GM23338 (cell line): ENCODE data around the gene CYP2D6. TPM values are rescaled to one million over a fixed set of nuclear protein-coding genes. Genes with fewer than 3 reads are reported as not detected.

Experiments
- ATAC-seq: fragments of 200-7000 bp; cut with Tn5 transposase; 3 replicates; pipeline ENCODE4 v1.9.1; 2020
- DNase-seq: peaks from one replicate; pipeline ENCODE4 v3.0.0-alpha.2; 2015; ENCODE audit warnings: low spot score
- H2AFZ ChIP-seq: fragments of 200-600 bp; sonication (generic); 2 replicates; pipeline ENCODE4 v1.8.0; 2016; ENCODE audit warnings: antibody characterized with exemption, mild to moderate bottlenecking, moderate library complexity
- H3F3A ChIP-seq: fragments of 200-600 bp; sonication (generic); replicated peaks from 2 replicates; pipeline ENCODE4 v1.8.0; 2017; ENCODE audit warnings: antibody characterized with exemption, mixed run types, low read depth
- H3K27ac ChIP-seq: fragments of 200-600 bp; sonication (generic); 2 replicates; pipeline ENCODE4 v1.6.1; 2016; ENCODE audit warnings: low read depth
- H3K27me3 ChIP-seq: fragments of 200-600 bp; sonication (generic); 2 replicates; pipeline ENCODE4 v1.8.0; 2016; ENCODE audit warnings: mild to moderate bottlenecking, mixed run types, moderate library complexity; ENCODE audit not compliant: insufficient read depth
- H3K36me3 ChIP-seq: fragments of 200-600 bp; sonication (generic); 2 replicates; pipeline ENCODE4 v1.8.0; 2016; ENCODE audit warnings: mild to moderate bottlenecking; ENCODE audit not compliant: insufficient read depth
- H3K4me1 ChIP-seq: fragments of 200-600 bp; sonication (generic); 2 replicates; pipeline ENCODE4 v1.8.0; 2016; ENCODE audit warnings: mild to moderate bottlenecking, moderate library complexity; ENCODE audit not compliant: insufficient read depth
- H3K4me2 ChIP-seq: fragments of 200-600 bp; sonication (generic); 2 replicates; pipeline ENCODE4 v1.7.1; 2017; ENCODE audit warnings: mixed run types
- H3K4me3 ChIP-seq: fragments of 200-600 bp; sonication (generic); 2 replicates; pipeline ENCODE4 v1.6.1; 2016; ENCODE audit warnings: mixed run types
- H3K79me2 ChIP-seq: fragments of 200-600 bp; sonication (generic); replicated peaks from 2 replicates; pipeline ENCODE4 v1.8.0; 2017; ENCODE audit warnings: mild to moderate bottlenecking; ENCODE audit not compliant: insufficient read depth
- H3K9me2 ChIP-seq: fragments of 200-600 bp; sonication (generic); 2 replicates; pipeline ENCODE4 v1.8.0; 2017; ENCODE audit not compliant: insufficient read depth
- H4K20me1 ChIP-seq: fragments of 200-600 bp; sonication (generic); replicated peaks from 2 replicates; pipeline ENCODE4 v1.8.0; 2017; ENCODE audit warnings: mild to moderate bottlenecking; ENCODE audit not compliant: insufficient read depth
- H3K27ac Mint-ChIP-seq: 2 replicates; pipeline ENCODE4 v1.8.0; 2020; ENCODE audit warnings: inconsistent platforms, mild to moderate bottlenecking, moderate library complexity, mixed read lengths
- H3K27me3 Mint-ChIP-seq: 3 replicates; pipeline ENCODE4 v1.8.0; 2022; ENCODE audit warnings: low read depth, mild to moderate bottlenecking, moderate library complexity, mixed read lengths, inconsistent platforms; ENCODE audit not compliant: insufficient read depth, poor library complexity
- H3K36me3 Mint-ChIP-seq: 3 replicates; pipeline ENCODE4 v1.8.0; 2021; ENCODE audit warnings: low read depth, mild to moderate bottlenecking, inconsistent platforms, moderate library complexity, mixed read lengths
- H3K4me1 Mint-ChIP-seq: 3 replicates; pipeline ENCODE4 v1.8.0; 2020; ENCODE audit warnings: mild to moderate bottlenecking, inconsistent platforms, mixed read lengths
- H3K4me3 Mint-ChIP-seq: 3 replicates; pipeline ENCODE4 v1.8.0; 2021; ENCODE audit warnings: moderate library complexity, mild to moderate bottlenecking, inconsistent platforms, mixed read lengths
- H3K9me3 Mint-ChIP-seq: 3 replicates; pipeline ENCODE4 v1.8.0; 2020; ENCODE audit warnings: moderate library complexity, mild to moderate bottlenecking, inconsistent platforms, mixed read lengths
- CREB1 ChIP-seq: fragments of 250-450 bp; sonication (Bioruptor Pico); IDR thresholded peaks from 2 replicates; pipeline ENCODE4 v1.5.0; 2020; ENCODE audit warnings: low read depth, mild to moderate bottlenecking, moderate library complexity
- EZH2 ChIP-seq: fragments of 200-600 bp; sonication (generic); IDR thresholded peaks from one replicate; pipeline ENCODE4 v1.8.0; 2017; ENCODE audit warnings: antibody characterized with exemption, mild to moderate bottlenecking, low read depth; ENCODE audit not compliant: unreplicated experiment
- EZH2phosphoT487 ChIP-seq: fragments of 200-600 bp; sonication (generic); IDR thresholded peaks from one replicate; pipeline ENCODE4 v1.8.1; 2018; ENCODE audit warnings: antibody characterized with exemption; ENCODE audit not compliant: unreplicated experiment
- JUNB ChIP-seq: IDR thresholded peaks from one replicate; pipeline ENCODE4 v1.6.1; 2016; ENCODE audit warnings: antibody characterized with exemption; ENCODE audit not compliant: unreplicated experiment
- NANOG ChIP-seq: IDR thresholded peaks from 2 replicates; pipeline ENCODE4 v1.6.1; 2016; ENCODE audit warnings: antibody characterized with exemption, borderline replicate concordance
- POLR2AphosphoS5 ChIP-seq: IDR thresholded peaks from 2 replicates; pipeline ENCODE4 v1.6.1; 2016; ENCODE audit warnings: antibody characterized with exemption, low read depth
- STAT1 ChIP-seq: IDR thresholded peaks from one replicate; pipeline ENCODE4 v1.6.1; 2016; ENCODE audit warnings: antibody characterized with exemption; ENCODE audit not compliant: unreplicated experiment
- ZNF114 ChIP-seq: fragments of 250-450 bp; sonication (Bioruptor Pico); IDR thresholded peaks from 2 replicates; pipeline ENCODE4 v1.5.0; 2020; ENCODE audit warnings: mild to moderate bottlenecking, moderate library complexity
- ZNF331 ChIP-seq: fragments of 250-450 bp; sonication (Bioruptor Pico); IDR thresholded peaks from 2 replicates; pipeline ENCODE4 v1.5.0; 2020; ENCODE audit warnings: low read depth, mild to moderate bottlenecking, moderate library complexity
- polyA plus RNA-seq: library from polyadenylated mRNA; unstranded; fragments of >200 nt; fragmentation: Nextera tagmentation; extraction: Ambion mirVana; gene quantifications from 2 replicates; pipeline ENCODE4 v1.2.1, GENCODE V29; 2016
- total RNA-seq: library from RNA; depleted of rRNA; stranded (reverse); fragments of >200 nt; shearing (Covaris generic); gene quantifications from 2 replicates; pipeline ENCODE4 v1.2.3, GENCODE V29; 2014
- TF ChIP-seq, protein P1 (sequence below): fragments of 250-450 bp; sonication (Bioruptor Pico); IDR thresholded peaks from 2 replicates; pipeline ENCODE4 v1.5.0; 2020; ENCODE audit warnings: mild to moderate bottlenecking, moderate library complexity
- TF ChIP-seq, protein P2 (sequence below), 2 experiments: fragments of 200-600 bp in 1 of 2; sonication (generic) in 1 of 2; conservative IDR thresholded peaks; 2 replicates each; pipeline versions ENCODE4 v1.5.1 to v1.6.1; 2016 to 2017; ENCODE audit warnings: antibody characterized with exemption in 2 of 2, low read depth in 2 of 2, mild to moderate bottlenecking in 2 of 2, moderate library complexity in 1 of 2

Gene CYP2D6
- total and polyA plus RNA-seq, 2 experiments from 2014 or later: 1.2 to 1.3 TPM

DNA sequence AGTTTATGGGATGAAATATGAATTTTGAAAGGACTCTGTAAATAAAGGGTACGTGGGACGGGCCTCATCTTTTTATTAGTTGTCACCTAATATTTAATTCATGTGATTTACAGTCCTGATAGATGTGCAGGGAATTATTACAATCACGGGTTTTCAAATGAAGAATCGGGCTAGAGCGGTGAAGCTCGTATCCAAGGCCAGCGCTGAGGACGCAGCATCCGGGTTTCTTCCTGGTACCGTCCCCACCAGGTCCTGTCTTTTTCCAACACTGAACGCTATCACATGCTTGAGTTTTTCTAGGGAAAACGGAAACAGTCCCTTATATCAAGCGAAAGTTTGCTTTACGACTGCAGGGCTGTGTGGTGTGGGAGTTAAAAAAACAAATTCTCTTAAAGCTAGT lies 50.3 kb downstream of the CYP2D6 start (continued):
- TF ChIP-seq, protein P1, sequence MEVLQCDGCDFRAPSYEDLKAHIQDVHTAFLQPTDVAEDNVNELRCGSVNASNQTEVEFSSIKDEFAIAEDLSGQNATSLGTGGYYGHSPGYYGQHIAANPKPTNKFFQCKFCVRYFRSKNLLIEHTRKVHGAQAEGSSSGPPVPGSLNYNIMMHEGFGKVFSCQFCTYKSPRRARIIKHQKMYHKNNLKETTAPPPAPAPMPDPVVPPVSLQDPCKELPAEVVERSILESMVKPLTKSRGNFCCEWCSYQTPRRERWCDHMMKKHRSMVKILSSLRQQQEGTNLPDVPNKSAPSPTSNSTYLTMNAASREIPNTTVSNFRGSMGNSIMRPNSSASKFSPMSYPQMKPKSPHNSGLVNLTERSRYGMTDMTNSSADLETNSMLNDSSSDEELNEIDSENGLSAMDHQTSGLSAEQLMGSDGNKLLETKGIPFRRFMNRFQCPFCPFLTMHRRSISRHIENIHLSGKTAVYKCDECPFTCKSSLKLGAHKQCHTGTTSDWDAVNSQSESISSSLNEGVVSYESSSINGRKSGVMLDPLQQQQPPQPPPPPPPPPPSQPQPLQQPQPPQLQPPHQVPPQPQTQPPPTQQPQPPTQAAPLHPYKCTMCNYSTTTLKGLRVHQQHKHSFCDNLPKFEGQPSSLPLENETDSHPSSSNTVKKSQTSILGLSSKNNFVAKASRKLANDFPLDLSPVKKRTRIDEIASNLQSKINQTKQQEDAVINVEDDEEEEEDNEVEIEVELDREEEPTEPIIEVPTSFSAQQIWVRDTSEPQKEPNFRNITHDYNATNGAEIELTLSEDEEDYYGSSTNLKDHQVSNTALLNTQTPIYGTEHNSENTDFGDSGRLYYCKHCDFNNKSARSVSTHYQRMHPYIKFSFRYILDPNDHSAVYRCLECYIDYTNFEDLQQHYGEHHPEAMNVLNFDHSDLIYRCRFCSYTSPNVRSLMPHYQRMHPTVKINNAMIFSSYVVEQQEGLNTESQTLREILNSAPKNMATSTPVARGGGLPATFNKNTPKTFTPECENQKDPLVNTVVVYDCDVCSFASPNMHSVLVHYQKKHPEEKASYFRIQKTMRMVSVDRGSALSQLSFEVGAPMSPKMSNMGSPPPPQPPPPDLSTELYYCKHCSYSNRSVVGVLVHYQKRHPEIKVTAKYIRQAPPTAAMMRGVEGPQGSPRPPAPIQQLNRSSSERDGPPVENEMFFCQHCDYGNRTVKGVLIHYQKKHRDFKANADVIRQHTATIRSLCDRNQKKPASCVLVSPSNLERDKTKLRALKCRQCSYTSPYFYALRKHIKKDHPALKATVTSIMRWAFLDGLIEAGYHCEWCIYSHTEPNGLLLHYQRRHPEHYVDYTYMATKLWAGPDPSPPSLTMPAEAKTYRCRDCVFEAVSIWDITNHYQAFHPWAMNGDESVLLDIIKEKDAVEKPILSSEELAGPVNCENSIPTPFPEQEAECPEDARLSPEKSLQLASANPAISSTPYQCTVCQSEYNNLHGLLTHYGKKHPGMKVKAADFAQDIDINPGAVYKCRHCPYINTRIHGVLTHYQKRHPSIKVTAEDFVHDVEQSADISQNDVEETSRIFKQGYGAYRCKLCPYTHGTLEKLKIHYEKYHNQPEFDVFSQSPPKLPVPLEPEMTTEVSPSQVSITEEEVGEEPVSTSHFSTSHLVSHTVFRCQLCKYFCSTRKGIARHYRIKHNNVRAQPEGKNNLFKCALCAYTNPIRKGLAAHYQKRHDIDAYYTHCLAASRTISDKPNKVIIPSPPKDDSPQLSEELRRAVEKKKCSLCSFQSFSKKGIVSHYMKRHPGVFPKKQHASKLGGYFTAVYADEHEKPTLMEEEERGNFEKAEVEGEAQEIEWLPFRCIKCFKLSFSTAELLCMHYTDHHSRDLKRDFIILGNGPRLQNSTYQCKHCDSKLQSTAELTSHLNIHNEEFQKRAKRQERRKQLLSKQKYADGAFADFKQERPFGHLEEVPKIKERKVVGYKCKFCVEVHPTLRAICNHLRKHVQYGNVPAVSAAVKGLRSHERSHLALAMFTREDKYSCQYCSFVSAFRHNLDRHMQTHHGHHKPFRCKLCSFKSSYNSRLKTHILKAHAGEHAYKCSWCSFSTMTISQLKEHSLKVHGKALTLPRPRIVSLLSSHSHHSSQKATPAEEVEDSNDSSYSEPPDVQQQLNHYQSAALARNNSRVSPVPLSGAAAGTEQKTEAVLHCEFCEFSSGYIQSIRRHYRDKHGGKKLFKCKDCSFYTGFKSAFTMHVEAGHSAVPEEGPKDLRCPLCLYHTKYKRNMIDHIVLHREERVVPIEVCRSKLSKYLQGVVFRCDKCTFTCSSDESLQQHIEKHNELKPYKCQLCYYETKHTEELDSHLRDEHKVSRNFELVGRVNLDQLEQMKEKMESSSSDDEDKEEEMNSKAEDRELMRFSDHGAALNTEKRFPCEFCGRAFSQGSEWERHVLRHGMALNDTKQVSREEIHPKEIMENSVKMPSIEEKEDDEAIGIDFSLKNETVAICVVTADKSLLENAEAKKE: no peak
- TF ChIP-seq STAT1 (no peak), ZNF331 (no peak), JUNB (no peak), EZH2phosphoT487 (no peak)

DNA sequence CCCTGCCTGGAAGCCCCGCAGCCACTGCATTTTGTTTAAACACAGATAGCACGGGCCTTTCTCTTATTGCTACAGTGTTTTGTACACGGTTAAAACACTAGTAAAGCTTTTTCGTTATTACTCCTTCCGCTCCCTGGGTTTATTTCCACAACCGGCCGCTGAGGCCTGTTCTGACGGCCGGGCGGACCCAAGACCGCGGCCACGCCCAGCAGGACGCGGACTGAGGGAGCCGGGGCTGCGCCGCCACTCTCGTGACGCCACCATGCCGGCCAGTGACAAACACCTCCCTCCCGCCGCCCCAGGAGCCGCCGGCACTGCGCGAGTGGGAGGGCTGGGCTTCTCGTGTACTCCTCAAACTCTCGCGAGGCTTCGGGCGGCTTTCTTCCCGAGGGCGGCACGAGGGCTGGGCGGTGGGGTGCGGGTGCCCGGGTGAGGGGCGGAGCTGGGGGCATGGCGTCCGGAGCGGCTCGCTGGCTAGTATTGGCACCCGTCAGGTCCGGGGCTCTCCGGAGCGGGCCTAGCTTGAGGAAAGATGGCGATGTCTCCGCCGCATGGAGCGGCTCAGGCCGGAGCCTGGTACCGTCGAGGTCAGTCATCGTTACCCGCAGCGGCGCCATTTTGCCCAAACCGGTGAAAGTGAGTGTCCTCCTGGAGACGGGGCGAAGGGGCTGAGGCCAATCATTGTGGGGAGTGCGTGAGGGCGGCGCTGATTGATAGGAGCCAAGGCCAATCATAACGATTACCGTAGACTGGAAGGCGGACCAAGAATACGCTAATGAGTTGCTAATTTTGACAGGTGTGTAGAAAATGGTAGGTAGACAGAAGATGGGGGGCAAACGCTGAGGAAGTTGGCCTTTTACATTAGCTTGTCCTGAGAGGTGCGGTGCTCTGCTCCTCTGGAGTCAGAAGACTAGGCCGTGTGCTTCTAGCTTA lies 51.0 kb downstream of the CYP2D6 start, which contains the start of gene SMDT1:
SMDT1 (plus strand) TSS at position 382 of the 933 bp plus-strand sequence; CDS start at position 451, 69 bp downstream.
- H3K27me3 Mint-ChIP-seq: peaks cover 12% of the 10 kb centered on the region
- H3K9me3 Mint-ChIP-seq: no peaks in the 10 kb centered on the region; the same call in 2 of the 3 replicates
- H3K9me2 ChIP-seq: no peaks in the 10 kb centered on the region
- H3K4me1 Mint-ChIP-seq: peaks cover 22% of the 10 kb centered on the region
- H3K36me3 Mint-ChIP-seq: peaks cover 20% of the 10 kb centered on the region
- H3K27me3 ChIP-seq: no peaks in the 10 kb centered on the region
- H3K79me2 ChIP-seq: peaks cover 7% of the 10 kb centered on the region; the same call in 1 of the 2 replicates
- H3K27ac ChIP-seq: peak within 1 kb of the TSS; percentile 92
- peak within 1 kb of the TSS; percentile 68 for H3K4me3 ChIP-seq
- H3K36me3 ChIP-seq: no peaks in the 10 kb centered on the region
- H3K27ac Mint-ChIP-seq: peak within 1 kb of the TSS; percentile 98
- peaks cover 7% of the 10 kb centered on the region; the same call in 1 of the 2 replicates for H3F3A ChIP-seq
- 0 out of 2 replicates have a peak, but pooled peaks cover 4% of the 10 kb centered on the region for H4K20me1 ChIP-seq
- H3K4me2 ChIP-seq: peak within 1 kb of the TSS; percentile 87
- peaks cover 5% of the 10 kb centered on the region; the same call in 1 of the 2 replicates for H3K4me1 ChIP-seq
- H2AFZ ChIP-seq: peak within 1 kb of the TSS; percentile 88
- ATAC-seq (peak; percentile 93), DNase-seq (peak; percentile 99)
- peak within 1 kb of the TSS; percentile 97 for H3K4me3 Mint-ChIP-seq
- no peak for TF ChIP-seq NANOG
- no peak for TF ChIP-seq ZNF331
- no peak for TF ChIP-seq EZH2phosphoT487
- no peak for TF ChIP-seq STAT1
- no peak for TF ChIP-seq EZH2
- TF ChIP-seq, protein P2, sequence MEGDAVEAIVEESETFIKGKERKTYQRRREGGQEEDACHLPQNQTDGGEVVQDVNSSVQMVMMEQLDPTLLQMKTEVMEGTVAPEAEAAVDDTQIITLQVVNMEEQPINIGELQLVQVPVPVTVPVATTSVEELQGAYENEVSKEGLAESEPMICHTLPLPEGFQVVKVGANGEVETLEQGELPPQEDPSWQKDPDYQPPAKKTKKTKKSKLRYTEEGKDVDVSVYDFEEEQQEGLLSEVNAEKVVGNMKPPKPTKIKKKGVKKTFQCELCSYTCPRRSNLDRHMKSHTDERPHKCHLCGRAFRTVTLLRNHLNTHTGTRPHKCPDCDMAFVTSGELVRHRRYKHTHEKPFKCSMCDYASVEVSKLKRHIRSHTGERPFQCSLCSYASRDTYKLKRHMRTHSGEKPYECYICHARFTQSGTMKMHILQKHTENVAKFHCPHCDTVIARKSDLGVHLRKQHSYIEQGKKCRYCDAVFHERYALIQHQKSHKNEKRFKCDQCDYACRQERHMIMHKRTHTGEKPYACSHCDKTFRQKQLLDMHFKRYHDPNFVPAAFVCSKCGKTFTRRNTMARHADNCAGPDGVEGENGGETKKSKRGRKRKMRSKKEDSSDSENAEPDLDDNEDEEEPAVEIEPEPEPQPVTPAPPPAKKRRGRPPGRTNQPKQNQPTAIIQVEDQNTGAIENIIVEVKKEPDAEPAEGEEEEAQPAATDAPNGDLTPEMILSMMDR (conservative IDR thresholded peaks at IDR 0.05; ENCODE audit: low read depth in 2 of 2): no peak
- TF ChIP-seq POLR2AphosphoS5: peak; percentile 85
- TF ChIP-seq ZNF114 (CRISPR knock-in tag): no peak
- peak; percentile 81 for TF ChIP-seq CREB1
- TF ChIP-seq JUNB: no peak
